NB4 (cell line): Measurements from ENCODE around the gene GGTA1.

Experiments used
- DNase-seq: peaks from one replicate; pipeline ENCODE4 v3.0.0; 2010; ENCODE audit warnings: low read depth
- H3K4me3 ChIP-seq: one replicate; pipeline ENCODE4 v1.5.1; 2011; ENCODE audit warnings: mild to moderate bottlenecking, low read depth, low read length, moderate library complexity
- CTCF ChIP-seq: IDR thresholded peaks from one replicate; pipeline ENCODE4 v1.5.1; 2012; ENCODE audit warnings: low read depth, low read length
- MAX ChIP-seq: IDR thresholded peaks from 2 replicates; pipeline ENCODE4 v1.6.1; 2011; ENCODE audit warnings: low read depth, low read length
- MYC ChIP-seq: IDR thresholded peaks from 2 replicates; pipeline ENCODE4 v1.6.1; 2011; ENCODE audit warnings: low read depth, low read length
- POLR2A ChIP-seq: IDR thresholded peaks from 2 replicates; pipeline ENCODE4 v1.6.1; 2011; ENCODE audit warnings: mild to moderate bottlenecking; ENCODE audit not compliant: insufficient read length; ENCODE audit errors: extremely low read depth

The GGTA1 gene

GRCh38 chr9:121499427-121500164 lies at the start of gene GGTA1:
TSS of gene GGTA1 (minus strand) at chr9:121499844. CDS start at chr9:121467922, 31,922 bp downstream.
- H3K4me3 ChIP-seq, result no peak within 1 kb of the TSS
- peak; percentile 57 for DNase-seq
- no peak for TF ChIP-seq MYC
- TF ChIP-seq CTCF, result no peak
- TF ChIP-seq MAX, result no peak
- TF ChIP-seq POLR2A, result no peak

- no peak for DNase-seq
- no peak overlapping the region for H3K4me3 ChIP-seq
- TF ChIP-seq MAX, result no peak
Measured at GRCh38 chr9:121548666-121549065, 49.0 kb upstream of the GGTA1 start.

GRCh38 chr9:121545875-121546423 lies 46.3 kb upstream of the GGTA1 start:
- no peak overlapping the region for H3K4me3 ChIP-seq
- peak; percentile 85 for TF ChIP-seq CTCF
- TF ChIP-seq MAX, result no peak
- peak; percentile 89 for DNase-seq

GRCh38 chr9:121545150-121545874 lies 45.7 kb upstream of the GGTA1 start:
- no peak for DNase-seq
- TF ChIP-seq POLR2A (no peak), MYC (no peak), MAX (no peak), CTCF (no peak)
- H3K4me3 ChIP-seq, result no peak overlapping the region

- no peak overlapping the region for H3K4me3 ChIP-seq
- no peak for DNase-seq
- no peak for TF ChIP-seq MYC
- TF ChIP-seq CTCF, result no peak
- no peak for TF ChIP-seq MAX
- TF ChIP-seq POLR2A, result no peak
Measured at GRCh38 chr9:121542025-121542424, 42.4 kb upstream of the GGTA1 start.

GRCh38 chr9:121541256-121541655 lies 41.6 kb upstream of the GGTA1 start:
- no peak for DNase-seq
- H3K4me3 ChIP-seq, result no peak overlapping the region
- TF ChIP-seq MAX (no peak), CTCF (no peak), POLR2A (no peak)
